Stimulated activated CD4-positive, alpha-beta T cell treated with anti-CD3 and anti-CD28 coated beads, Interleukin-1b, Interleukin-23, amount 100 ng/mL, for 24 hours (primary cell): ENCODE measurements around the gene ZNF136.
A peak's percentile ranks its signal among the peaks of the same experiment; 100 is the strongest.

Experiments
- DNase-seq, 4 experiments: peaks; one replicate each; pipeline ENCODE4 v3.0.0-alpha.2; 2020; ENCODE audit warnings: low read depth in 4 of 4, low spot score in 1 of 4

The ZNF136 gene

DNA sequence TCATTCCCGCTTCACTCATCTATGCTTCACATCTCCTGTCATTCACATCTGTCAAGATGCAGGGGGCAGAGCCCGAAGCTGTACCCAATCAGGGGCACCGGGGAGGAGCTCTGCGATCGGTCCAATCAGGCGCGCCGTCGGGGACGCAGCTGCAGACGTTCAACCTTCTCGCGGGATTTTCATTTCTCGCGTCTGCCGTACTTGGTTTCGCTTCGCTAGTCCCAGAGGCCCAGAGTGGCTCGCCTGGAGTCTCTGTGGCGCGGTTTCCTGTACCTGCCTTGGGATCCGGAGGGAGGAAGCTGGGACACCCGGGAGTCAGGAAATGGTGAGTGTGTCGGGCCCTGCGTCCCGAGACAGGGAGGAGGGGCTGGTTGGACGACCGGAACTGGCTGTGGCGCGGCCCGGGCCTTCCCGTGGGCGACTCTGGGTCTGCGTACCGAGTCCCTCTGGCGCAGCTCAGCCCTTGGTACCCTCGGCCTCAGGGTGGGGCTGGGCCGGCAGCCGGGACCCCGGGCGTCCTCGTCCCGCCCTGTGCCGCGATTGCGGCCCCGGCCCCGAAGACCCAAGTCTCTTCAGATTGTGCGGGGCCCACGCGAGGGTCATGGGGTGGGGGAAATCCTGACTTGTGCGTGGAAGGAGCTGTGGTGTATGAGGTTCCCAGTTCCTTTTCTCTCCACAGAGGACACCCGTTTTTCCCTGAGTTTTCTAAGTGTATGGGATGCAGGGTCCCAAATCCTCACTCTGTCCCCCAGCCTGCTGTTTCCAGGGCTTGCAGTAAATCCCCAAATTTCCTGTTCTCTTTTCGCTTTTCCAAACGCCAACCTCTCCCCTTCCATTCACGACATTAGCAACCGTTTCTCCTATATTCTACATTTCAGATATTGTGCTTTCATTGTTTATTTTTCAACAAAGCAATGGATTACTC is at the start of gene ZNF136:
Gene ZNF136 (plus strand): TSS at position 215 of the 925 bp plus-strand sequence. CDS start 108 bp downstream, at position 323.
- peak; percentile 73 to 91 (median 84) for DNase-seq

DNA sequence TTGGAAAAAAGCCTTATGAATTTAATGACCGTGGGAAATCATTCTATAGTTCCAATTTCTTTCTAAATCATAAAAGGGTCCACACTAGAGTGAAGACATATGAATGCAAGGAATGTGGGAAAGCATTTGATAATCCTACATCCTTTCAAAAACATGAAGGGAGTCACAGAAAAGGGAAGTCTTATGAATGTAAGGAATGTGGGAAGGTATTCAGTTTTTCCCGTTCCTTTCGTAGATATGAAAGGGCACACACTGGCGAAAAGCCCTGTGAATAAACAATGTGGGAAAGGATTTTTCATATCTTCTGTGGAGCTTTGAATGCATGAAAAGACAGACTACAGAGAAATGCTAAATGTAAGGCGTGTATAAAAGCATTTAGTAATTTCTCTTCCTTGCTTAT is 49.8 kb upstream of the ZNF136 start:
- no peak for DNase-seq

- DNase-seq = no peak
Measured at GRCh38 chr19:12117201-12117970, 45.5 kb upstream of the ZNF136 start.

DNA sequence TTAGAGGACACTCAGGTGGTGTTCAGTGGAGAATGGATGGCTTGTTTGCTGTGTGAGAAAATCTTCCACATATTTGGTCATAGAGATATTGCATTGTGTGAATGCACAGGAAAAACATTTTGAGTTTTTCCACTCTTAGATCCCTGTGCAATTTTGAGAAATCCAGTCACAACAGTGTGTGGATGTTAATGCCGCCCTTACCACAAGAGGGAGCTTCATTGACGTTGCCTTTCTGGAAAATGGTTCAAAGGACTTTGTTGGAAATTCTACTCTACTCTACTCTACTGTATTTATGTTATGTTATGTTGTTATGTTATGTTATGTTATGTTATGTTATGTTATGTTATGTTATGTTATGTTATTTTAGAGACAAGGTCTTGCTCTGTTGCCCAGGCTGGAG is 36.2 kb upstream of the ZNF136 start:
- no peak for DNase-seq

DNA sequence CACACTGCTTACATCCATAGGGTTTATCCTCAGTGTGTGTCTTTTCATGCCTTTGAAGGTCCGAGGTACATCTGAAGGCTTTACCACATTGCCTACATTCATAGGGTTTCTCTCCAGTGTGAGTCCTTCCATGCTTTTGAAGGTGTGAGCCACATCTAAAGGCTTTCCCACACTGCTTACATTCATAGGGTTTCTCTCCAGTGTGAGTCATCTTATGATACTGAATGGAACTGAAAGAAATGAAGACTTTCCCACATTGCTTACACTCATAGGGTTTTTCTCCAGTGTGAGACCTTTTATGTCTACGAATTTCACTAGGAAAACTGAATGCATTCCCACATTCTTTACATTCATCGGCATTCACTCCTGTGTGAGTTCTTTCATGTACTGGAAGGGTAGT is 29.8 kb upstream of the ZNF136 start:
- no peak for DNase-seq

GRCh38 chr19:12137221-12137940 is 25.5 kb upstream of the ZNF136 start:
- DNase-seq = peak in 1 of 4 experiments; percentile 7

DNA sequence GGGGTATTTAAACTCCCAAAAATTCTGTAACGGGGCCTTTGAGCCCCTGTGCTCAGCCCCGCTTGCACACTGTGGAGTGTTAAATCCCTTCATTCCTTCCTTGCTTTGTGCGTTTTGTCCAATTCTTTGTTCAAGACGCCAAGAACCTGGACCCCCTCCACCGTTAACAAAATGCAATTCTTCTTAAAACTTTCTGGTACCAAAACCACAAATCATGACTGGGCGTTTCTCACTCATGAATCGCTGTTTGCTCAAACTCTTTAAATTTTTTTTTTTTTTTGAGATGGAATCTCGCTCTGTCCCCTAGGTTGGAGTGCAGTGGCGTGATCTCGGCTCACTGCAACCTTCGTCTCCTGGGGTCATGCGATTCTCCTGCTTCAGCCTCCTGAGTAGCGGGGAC is 23.6 kb upstream of the ZNF136 start:
- DNase-seq = no peak

GRCh38 chr19:12139885-12140544 is 22.9 kb upstream of the ZNF136 start, which contains the start of gene ZNF20:
TSS of gene ZNF20 (minus strand) at chr19:12140350. CDS start at chr19:12140182, 168 bp downstream.
- peak; percentile 72 to 93 (median 86) for DNase-seq

DNA sequence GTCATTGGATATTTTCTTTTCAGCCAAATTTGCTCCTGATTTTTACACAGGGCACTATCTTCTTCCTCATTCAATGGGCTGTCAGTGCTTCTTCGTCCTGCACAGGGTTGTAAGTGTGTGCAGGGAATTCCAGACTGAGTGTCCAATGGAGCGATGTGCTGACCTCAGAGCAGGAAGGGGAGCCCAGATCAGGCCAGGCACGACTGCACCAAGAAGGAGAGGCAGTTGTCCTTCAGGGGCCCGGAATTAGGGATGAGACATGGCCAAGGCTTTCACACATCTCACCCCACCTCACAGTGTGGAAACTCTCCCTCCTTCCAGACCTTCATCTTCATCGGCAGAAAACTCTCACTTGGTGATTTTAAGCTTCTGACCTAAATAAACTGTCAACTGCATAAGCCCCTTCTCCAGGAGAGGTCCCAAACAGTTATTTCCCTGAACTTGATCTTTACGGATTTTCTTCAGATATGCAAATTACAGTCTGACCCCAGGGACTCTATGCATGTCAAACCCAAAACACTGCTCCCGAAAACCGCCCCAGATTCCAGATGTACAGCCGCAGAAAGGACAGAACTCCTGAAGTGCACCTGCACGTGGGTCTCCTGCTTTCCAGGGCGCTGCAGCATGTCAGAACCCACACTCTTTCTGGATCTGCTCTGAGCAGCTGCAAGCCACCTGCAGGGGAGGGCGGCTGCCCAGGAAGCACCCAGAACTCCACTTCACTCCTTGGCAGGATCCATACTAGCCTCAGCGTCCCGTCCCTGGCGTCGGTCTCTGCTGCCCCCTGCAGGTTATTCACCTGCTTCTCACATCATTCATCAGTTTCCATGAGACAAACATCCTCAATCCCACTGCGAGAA is 22.1 kb upstream of the ZNF136 start:
- DNase-seq = peak; percentile 73 to 79 (median 76)

GRCh38 chr19:12141405-12141736 is 21.5 kb upstream of the ZNF136 start:
- DNase-seq = no peak

- DNase-seq = no peak
Measured at GRCh38 chr19:12145348-12145747, 17.5 kb upstream of the ZNF136 start.

DNA sequence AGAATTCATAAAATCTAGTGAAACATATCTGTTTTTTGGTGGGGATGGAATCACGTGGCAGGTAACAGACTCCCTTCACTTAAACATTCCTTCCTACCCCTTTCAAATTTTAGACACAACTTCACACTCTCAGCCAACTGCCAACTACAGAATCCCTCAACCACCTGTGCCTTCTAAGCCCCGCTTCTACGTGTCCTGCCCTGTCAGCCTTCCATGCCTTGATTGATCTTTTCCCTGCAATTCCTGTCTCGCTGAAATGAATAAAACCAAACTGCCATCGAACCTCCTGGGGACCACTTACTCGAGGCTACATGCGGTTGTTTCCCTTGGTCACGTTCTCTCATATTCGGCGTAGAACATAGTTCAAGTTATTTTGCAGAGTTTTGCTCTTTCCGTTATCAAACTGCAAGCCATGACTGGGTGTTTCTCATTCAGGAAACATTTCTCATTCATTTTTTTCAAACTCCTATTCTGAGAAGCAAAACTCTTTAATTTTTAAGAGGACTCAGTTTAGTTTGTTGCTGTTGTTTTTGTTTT is 7.5 kb upstream of the ZNF136 start:
- DNase-seq = no peak

- peak in 1 of 4 experiments; percentile 32 for DNase-seq
Measured at GRCh38 chr19:12156223-12157058, 6.5 kb upstream of the ZNF136 start, which contains the start of gene ZNF625. TSS of gene ZNF625 (minus strand) at chr19:12156734. CDS start at chr19:12156558, 176 bp downstream.

DNA sequence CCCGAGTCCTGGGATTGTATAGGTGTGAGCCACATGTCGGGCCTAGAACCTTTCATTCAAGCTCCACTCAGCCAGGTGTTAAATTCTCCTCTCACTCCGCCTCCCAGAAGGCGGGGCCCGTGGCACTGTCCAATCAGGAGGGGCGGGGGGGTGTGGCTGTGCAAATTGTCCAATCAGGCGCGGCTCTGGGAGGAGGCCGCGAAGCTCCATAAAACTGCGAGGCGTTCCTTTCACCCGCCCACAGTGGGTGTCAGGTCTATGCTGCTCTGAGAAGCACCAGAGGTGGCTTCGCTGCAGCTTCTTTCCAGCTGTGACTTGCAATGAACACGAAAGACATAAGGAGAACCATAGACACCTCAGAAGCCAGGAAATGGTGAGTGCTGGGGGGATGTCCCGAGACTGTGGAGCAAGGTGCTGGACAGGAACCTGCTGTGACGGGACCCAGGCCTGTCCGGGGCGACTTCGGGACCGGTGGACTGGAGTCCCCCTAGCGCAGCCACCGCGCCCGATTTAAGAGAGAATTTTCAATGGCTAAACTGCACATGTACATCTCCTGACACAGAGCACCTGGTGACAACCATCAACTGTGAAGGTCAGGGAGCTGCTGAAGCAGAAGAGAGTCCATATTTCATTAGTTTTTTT is 3.0 kb upstream of the ZNF136 start:
- no peak for DNase-seq

DNA sequence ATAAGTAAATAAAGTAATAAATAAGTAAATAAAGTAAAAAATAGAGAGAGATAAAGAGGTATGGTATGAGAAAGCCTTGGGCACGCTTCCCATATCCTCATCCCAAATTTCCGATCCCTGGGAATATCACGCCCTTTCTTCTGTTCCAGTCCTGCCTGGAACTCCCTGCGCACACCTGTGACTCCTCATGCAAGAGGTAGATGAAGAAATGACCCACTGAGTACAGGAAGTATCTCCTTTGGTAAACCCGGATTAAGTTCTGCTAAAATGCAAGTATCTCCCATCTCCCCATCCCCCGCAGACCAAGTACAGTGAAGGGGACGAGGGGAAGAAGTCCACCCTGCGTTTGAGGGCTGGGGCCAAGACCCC is 399 bp upstream of the ZNF136 start:
- no peak for DNase-seq

DNA sequence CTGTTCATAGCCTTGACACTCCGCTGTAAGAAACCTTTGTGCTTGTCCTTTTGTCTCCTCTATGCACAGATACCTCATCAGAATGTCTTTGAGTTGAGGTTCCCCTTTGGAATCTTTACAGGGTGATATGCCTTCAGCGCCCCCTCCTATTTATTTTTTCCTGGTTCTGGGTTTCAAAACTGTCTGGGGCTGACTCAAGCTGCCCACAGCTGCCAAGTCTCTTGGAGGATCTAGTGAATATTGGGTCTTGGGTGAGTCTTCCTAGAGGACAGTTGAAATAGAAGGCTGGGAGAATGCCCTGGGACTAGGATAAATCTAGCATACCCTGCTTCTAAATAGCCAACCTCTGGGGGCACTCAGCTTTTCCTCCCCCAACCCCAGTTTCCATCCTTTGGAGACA is 930 bp downstream of the ZNF136 start:
- DNase-seq = no peak

DNA sequence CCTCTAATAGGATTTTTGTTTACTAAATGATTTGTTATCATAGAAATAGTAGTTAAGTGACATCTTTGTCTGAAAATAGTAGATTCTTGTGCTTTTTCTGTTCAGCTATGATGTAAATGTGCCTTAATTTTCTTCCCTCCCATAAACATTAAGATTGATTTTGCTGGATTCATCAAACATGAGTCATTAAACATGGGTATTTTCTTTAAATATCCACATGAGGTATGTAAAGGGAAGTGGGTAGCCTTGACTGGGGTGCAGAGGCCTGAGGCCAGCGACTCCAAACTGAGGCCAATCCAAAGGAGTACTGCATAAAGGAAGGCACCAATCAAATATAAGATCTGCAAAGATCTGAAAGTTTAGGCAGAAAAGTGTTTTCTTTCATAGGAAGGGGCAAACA is 3.7 kb downstream of the ZNF136 start:
- no peak for DNase-seq

GRCh38 chr19:12180377-12180776 is 17.5 kb downstream of the ZNF136 start:
- DNase-seq = no peak
